HG03439 (cell line): ENCODE measurements around the gene TIRAP.
"Not testable (repeated sequence)": the region's sequence is repeated elsewhere in the genome, so short reads cannot be mapped to it uniquely, and the experiment has no call there.

Experiments
- ATAC-seq: cut with Tn5 transposase; IDR thresholded peaks from one replicate; pipeline ENCODE4 v1.9.1; 2021; ENCODE audit warnings: mild to moderate bottlenecking, moderate library complexity; ENCODE audit not compliant: unreplicated experiment

The TIRAP gene, protein sequence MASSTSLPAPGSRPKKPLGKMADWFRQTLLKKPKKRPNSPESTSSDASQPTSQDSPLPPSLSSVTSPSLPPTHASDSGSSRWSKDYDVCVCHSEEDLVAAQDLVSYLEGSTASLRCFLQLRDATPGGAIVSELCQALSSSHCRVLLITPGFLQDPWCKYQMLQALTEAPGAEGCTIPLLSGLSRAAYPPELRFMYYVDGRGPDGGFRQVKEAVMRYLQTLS

DNA sequence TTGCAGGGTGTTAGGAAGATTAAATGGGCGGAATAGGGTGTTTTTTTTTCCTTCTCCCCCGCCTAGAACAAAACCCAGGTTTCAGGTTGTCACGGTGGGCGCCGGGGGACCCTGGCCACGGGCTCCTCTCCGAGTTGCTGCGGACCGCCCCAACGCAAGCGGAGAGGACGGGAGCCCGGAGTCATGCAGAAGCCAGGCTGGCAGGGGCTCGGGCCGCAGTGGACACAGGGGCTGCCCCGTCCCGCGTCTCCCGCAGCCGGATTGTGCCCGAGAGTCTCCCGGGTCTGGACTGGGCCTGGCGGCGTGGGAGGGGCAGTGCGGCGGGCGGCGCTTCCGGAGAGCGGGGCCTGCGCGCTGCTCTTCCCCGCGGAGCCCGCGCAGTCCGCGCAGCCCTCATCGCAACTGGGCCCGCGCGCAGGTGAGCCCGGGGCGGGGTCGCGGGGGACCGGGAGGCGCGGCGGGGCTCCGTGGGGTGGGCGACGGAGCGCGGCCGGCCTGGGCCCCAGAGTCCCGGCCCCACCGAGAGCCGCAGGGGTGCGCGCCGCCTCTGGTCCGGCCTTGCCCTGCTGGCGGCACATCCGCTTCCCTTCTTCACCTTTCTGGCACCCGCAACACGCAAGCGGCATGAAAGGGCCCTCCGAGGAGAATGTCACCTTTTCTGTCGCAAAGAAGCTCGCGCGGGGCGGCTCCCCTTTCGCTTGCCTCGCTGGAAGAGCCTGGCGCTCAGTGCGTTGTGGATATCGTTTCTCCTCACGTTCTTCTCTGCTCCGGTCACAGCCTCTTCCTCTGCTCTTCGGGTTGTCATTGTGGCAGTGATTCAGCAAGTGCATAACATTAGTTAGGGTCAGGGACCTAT is at the start of gene TIRAP:
TIRAP (plus strand) TSS at position 358 of the 856 bp plus-strand sequence. CDS start 7,802 bp downstream, outside the sequence.
- peak; percentile 55 for ATAC-seq

DNA sequence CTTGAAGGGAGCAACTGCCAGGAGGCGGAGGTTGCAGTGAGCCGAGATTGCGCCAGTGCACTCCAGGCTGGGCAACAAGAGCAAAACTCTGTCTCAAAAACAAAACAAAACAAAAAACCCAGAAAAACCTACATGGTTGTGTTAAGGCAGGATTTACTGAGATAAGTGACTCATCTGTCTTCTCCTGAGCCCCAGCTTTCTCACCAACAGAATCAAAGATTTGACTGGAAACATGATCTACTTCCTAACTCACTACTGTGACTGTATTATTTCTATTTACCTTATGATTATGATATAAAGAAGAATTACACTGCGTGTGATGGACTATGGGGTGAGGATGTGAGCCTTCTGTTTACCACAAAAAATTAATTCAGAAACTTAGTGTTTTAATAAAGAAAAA is 49.5 kb upstream of the TIRAP start:
- ATAC-seq = no peak

DNA sequence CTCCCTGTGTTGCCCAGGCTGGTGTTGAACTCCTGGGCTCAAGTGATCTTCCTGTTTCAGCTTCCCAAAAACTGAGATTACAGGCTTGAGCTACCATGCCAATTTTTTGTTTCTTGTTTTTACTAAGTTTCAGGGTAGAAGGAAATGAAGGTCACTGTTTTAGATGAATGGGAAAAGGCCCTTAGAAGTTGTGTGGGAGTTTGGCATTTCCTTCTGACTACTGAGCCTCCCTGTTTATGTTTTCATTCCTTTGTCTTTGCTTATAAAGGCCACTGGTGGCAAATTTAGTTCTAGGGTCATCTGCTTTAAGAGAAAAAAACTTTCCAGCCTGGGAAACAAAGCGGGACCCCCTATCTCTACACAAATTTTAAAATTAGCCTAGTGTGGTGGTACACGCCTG is 36.3 kb upstream of the TIRAP start:
- no peak for ATAC-seq

DNA sequence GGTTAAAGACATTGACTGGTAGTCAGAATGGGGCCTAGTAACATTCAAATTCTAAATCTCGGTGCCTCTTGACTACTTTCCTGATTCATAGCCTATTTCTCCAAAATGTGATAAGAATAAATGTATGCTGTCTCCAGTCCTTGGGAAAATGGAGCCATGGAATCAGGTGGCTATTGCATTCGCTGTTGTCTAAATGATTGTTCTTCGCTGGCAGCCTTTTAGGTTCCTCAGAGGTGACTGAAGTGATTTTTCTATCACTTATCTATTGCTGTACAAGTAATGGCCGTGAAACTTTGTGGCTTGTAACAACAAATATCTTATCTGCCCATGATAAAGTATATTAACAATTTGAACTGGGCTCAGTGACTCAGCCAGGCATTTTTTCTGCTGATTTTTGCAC is 29.6 kb upstream of the TIRAP start:
- ATAC-seq = no peak

DNA sequence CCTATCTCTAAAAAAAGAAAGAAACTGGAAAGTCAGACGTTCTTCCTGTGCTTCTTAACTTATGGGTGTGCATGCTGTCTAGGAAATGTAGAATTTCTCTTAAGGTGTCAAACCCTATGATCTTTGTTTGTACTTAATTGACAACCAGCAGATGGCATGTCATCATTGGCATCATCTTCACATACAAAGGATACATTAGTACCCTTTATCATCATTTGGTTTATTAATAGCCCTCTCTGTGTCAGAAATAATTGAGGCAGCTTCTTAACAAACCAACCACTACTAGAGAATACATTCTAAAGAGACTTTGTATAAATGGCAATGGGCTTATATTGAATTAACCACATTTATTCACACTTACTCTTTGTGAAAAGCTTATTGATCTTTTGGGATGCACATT is 28.1 kb upstream of the TIRAP start:
- ATAC-seq = no peak

DNA sequence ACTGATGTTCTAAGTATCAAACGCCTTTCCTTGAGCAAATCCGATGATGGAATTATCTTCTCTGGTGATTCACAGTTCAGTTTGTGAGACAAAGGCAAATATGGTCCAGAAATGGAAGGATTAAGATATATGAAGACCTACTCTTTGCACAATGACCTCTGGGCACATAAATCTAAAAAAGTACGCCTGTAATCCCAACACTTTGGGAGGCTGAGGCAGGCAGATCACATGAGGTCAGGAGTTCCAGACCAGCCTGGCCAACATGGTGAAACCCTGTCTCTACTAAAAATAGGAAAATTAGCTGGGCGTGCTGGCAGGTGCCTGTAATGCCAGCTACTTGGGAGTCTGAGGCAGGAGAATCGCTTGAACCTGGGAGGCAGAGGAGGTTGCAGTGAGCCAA is 27.4 kb upstream of the TIRAP start:
- ATAC-seq = not testable (repeated sequence)

DNA sequence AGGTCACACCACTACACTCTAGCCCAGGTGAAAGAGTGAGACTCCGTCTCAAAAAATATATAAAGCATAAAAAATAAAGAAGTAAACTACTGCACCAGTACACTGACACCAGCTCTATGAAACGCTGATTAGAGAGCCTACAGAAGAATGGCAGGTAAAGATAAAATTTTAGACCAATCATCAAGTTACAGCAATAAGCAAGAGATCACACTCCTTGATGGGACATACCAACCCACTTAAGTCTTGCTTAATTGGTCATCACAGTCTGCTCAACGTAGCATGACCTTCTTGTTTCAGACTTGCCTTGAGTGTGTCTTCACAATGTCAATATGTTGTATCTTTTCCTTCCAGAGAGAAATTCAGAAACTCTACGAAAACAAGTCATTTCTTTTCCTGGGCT is 26.7 kb upstream of the TIRAP start:
- no peak for ATAC-seq

DNA sequence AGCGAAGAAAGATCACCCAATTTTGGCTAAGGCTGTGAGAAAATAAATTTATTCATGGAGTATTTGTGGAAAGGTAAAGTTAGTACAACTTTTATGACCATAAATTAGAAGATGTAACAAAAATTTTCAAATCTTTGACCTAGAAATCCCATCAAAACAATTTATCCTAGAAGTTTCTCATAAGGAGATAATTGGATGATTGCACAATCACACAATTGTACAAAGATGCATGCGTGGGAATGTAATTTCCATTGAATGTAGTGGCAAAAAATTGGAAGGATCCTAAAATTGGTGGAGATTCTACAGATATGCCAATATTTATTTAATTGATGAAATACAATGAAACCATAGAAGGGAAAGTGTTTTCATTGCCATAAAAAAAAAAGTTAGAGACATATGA is 25.7 kb upstream of the TIRAP start:
- no peak for ATAC-seq

DNA sequence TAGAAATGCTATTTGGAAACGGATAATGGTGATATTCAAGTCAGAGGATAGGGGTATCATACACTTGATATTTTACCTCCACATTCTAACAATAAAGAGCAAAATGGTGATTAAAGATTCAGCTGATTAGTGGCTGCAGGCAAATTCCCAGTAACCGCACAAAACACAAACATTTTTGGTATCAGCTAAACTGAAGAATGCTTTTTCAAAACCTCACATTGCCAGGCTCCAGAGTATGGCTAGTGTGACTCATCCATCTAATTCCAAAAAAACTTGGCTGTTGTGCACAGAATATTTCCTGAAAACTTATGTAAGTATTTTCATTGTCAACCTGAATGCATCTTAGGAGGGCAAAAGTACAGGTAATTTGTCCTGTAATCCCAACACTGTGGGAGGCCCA is 25.1 kb upstream of the TIRAP start:
- ATAC-seq = no peak

DNA sequence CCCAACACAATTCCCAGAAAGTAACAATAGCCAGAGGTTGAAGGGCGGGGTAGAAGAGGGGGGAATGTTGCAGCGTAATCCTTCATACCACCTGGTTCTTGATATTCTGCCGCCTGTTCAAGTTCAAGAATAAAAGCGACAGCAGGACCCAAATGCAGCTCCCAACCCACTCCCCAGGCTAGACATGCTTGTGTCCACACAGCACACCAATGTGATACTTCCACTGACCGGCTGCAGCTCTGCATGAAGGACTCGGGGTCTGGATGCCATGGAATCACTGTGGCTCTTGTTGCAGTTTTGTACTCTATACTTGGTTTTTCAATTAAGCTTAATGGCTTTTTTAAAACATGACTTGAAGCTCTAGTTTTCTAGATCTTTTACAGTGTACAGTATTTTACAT is 20.7 kb upstream of the TIRAP start:
- ATAC-seq = no peak

DNA sequence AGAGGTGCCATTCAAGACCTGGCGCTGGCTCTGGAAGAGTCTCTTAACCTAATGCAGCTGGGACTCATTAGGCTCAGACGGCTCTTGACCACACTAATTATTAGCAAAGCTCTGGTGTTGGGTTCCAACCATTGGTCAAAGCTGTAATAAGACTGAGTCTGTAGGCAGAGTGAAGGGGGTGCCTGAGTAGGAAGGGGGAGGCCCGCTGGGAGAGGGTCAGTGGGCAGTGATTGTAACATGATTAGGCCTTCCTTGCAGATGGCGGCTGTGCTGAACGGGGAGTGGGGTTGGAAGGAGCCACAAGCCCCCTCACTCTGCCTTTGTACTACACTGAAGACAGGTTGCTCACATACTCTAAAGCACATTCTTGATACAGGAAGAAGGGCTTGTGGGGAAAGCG is 19.4 kb upstream of the TIRAP start:
- no peak for ATAC-seq

DNA sequence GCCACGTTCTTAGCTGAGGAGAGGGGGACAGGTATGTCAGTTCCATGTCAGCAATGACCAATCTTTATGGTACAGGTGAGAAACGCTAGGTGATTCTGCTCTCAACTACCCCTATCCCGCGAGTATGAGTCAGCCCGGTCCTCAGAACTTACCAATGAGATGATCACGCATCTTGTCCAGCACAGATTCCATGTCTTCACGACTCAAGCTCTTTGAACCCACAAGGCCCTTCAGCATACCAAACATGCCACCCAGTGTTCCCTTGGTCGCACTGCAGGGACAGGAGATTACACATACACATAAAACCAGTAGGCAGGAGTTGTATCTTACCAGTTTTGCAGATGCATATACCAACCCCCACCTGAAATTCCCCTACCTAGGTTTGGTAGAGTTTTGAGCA is 17.1 kb upstream of the TIRAP start:
- ATAC-seq = no peak

DNA sequence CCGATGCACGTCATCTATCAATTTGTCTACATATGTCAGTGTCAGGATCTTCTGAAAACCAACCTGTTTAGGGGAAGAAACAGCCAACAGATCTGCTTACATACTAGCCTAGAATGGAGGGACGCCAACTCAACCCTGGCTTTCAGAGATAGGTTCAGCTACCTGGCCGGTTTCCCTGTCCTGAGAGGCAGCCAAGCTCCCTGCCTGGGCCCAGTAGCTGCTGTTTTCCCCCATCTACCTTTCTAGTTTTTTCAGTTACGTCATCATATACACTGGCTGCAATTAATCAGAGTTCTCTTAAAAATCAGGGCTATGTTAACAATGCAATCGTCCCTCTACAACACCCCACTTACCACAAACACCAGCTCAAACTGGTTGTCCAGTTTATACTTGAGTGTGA is 15.2 kb upstream of the TIRAP start:
- ATAC-seq = no peak

DNA sequence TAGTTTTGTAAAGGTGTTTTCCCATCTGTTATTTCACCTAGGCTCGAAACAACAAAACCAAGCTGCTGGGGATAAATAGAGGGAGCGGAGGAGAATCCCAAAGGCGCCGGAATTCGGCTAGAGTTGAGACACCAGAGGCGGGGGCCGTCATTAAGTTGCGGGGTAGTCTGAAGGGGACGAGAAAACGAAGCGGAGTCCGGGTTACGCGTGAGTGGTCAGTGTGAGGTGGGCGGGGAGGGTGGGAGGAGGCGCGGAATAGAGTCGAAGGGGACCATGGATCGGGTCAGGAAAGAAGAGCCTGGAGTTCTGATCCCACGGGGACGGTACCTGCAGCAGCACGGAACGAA is 14.6 kb upstream of the TIRAP start:
- no peak for ATAC-seq

DNA sequence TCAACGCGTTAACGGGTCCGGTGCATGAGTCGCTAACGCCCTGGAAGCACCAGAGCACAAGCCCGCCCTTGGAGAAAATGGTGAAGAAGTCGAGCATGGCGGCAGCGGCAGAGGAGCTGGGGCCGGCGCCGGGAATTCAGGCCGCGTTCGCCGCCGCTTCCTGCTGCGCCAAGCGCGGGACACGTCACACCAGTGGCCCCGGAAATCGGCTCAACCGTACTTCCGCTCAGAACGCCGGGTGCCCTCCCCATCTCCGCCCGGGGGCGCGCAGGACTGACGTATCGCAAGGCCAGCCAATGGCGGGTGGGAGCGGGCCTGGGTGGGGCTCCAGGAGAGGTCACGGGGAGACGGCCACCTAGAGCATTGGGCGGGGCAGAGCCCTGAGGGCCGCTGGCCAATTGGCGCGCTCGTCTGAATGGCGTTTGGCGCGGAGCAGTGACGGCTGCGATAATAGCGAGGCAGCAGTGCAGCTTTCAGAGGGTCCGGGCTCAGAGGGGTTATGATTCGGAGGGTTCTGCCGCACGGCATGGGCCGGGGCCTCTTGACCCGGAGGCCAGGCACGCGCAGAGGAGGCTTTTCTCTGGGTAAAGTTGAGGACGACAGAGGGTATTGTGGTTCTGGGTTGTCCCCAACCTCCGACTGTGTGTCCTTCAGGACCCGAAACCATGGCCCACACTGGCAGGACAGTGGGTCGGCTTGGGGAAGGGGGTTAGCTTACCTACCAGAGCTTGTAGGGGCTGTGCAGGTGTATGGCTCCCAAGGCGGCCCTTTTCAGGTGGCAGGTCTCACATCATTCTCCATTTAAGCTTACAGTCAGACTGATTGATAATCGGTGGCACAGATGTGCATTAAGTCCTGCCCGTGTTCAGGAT is 13.9 kb upstream of the TIRAP start, which contains the start of the genes FOXRED1 and SRPRA:
FOXRED1 (plus strand) TSS at position 447 of the 872 bp plus-strand sequence; CDS start at position 500, 53 bp downstream.
SRPRA (minus strand) TSS at position 188 of the 872 bp plus-strand sequence; CDS start at position 97, 91 bp downstream.
- peak; percentile 98 for ATAC-seq

DNA sequence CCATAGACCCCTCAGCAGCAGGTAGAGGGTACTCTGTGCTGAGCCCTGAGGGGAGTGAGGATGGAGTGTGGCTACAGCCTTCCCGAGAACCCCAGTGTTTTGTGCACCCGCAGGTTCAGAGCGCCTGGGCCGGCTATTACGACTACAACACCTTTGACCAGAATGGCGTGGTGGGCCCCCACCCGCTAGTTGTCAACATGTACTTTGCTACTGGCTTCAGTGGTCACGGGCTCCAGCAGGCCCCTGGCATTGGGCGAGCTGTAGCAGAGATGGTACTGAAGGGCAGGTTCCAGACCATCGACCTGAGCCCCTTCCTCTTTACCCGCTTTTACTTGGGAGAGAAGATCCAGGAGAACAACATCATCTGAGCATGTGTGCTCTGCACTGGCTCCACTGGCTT is 5.6 kb upstream of the TIRAP start:
- ATAC-seq = no peak

DNA sequence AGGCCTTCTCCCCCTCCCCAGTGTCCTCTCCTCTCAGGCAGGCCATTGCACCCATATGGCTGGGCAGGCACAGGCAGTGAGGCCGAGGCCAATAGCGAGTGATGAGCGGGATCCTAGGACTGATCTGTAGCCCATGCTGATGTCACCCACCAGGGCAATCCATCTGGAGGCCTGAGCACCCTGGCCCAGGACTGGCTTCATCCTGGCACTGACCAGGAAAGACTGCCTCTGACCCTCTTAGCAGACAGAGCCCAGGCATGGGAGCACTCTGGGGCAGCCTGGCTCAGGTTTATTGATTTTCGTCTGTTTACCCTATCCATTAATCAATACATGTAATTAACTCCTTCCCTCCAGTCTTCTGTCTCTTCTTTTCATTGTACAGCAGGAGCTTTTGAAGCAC is 5.1 kb upstream of the TIRAP start:
- ATAC-seq = no peak

DNA sequence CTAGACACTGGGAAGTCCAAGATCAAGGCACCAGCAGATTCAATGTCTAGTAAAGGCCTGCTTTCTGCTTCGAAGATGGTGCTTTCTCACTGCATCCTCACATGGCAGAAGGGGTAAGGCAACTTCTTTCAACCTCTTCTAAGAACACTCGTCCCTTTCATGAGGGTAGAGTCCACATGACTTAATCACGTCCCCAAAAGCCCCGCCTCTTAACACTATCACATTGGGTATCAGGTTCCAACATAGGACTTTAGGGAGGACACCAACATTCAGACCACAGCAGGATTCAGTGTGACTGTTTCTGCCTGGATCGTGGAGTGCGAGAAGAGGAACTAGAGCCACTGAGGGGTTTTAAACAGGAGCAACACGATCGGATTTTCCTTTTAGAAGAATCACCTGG is 3.7 kb upstream of the TIRAP start:
- no peak for ATAC-seq

DNA sequence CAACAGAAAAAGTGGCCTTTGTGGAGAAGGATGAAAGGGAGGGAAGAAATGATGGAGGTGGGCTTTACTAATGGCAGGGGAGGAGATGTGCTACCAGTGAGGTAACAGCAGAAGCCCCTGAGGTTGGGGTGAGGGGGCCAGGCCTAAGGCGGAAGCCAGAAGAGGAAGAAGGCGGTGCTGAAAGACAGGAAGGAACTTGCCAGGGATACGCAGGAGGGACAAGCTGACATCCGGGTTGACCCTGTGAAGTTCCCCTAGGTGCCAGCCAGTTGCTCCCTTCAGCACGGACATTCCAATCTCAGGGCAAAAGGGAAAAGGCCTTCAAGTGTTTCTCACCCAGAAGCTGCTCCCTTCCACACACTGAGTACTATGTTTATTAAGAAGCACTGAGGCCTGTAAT is 2.3 kb upstream of the TIRAP start:
- no peak for ATAC-seq

DNA sequence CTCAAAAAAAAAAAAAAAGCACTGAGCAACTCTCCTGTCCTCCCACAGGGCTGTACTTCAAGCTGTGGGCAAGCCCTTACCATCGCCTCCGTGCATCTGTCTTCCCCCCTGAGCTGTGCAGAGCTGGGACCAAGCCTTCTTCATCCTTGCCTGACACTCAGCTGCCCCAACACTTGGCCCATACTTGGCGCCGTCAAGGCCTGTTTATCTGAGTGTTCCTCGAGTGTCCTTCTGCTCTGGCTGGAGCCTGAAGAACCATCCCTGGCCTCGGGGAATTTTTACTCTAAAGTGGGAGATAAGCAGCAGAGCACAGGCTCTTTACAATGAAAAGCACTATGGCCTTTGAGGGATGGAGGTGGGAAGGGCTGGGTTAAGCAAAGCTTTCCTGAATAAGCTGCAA is 1.6 kb upstream of the TIRAP start:
- ATAC-seq = no peak

DNA sequence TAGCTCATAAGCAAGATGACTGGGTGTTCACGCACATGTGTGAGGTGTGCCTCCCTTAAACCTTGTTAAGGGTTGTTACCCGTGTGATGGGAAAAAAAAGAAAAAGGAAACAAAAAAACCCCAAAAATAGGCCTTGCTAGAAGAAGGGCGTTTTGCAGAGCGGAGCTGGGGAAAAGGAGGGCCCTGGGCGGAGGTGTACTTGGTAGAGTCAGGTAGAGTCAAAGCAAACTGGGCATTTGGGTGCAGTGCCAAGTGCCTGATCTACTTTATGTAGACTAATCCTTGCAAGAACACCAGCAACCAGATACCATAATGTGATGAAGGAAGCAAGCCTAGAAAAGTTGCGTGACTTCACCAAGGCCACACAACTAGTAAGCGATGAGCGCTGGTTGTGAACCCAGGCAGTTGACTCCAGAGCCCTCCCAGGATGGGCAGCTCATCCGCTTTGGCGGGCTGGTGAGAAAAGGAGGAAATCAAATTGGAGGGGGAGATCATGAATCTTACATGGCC is 1.2 kb upstream of the TIRAP start:
- ATAC-seq = no peak
